Fibroblast of skin of left quadriceps (primary cell): ENCODE data around the gene BRPF1.

Experiments used
- DNase-seq, 2 experiments: peaks; one replicate each; pipeline ENCODE4 v3.0.0-alpha.2; 2013; ENCODE audit warnings: low read depth in 2 of 2

BRPF1 gene

DNA sequence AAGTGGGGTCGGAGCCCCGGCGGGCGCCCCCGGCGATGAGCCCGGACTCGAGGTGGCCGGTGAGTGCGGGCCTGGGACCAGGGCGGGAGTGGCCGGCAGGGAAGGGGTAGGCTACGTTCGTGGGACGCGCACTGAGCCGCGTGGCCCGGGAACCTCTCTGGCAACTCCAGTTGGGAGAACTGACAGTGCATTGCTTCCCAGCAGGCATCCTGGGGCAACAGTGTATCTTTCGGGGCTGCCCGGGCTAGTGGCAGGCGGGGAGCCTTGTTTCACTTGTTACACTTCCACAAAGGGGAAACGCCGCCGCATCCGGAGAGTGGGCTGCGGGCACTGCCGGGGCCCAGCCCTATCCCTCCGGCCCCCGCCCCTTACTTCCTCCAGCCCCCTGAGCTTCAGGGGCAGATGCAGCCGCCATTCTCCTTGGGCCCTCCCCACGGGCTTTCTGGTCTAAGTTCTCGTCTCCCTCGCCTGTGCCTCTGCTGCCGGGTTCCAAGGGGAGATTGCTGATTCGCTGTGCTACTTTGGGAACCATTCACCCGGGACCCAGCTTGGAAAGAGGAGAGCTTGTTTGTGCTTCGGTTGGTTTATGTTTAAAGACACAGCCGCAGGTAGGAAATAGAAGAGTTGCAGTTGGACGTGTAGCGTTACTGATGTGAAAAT, 675 bp downstream of the BRPF1 start:
- DNase-seq = no peak

GRCh38 chr3:9732740-9733115, 1.2 kb downstream of the BRPF1 start:
- DNase-seq = no peak

- no peak for DNase-seq
Observed at GRCh38 chr3:9736831-9737230, 5.3 kb downstream of the BRPF1 start.

GRCh38 chr3:9739181-9739580, 7.6 kb downstream of the BRPF1 start:
- no peak for DNase-seq

DNA sequence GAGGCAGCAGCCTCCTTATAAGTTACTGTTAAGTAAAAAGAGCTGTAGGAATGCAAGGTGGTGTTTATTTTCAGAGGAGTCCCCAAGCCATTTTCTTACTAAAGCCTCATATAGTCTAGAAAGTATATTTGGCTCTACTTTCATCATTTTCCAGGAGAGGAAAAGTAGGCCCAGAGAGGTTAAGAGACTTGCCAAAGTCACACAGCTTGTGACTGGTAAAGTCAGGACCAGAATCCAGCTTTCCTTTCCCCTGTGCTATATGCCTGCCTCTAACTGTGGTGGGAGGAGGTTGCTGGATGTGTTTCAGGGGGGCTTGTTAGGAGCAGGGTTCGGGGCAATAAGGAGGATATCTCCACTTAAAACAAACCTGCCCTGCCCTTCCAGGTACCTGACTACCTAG, 11.0 kb downstream of the BRPF1 start:
- DNase-seq = no peak

DNA sequence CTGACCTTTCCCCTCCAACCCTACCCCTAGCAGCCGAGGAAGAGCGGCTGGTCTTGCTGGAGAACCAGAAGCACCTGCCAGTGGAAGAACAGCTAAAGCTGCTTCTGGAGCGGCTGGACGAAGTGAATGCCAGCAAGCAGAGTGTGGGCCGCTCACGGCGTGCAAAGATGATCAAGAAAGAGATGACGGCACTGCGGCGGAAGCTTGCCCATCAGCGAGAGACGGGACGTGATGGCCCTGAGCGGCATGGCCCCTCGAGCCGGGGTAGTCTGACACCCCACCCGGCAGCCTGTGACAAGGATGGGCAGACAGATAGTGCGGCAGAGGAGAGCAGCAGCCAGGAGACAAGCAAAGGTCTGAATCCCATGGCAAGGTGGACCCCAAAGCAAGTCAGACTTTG, 12.0 kb downstream of the BRPF1 start:
- no peak for DNase-seq

- no peak for DNase-seq
Observed at GRCh38 chr3:9744162-9744561, 12.6 kb downstream of the BRPF1 start.

DNA sequence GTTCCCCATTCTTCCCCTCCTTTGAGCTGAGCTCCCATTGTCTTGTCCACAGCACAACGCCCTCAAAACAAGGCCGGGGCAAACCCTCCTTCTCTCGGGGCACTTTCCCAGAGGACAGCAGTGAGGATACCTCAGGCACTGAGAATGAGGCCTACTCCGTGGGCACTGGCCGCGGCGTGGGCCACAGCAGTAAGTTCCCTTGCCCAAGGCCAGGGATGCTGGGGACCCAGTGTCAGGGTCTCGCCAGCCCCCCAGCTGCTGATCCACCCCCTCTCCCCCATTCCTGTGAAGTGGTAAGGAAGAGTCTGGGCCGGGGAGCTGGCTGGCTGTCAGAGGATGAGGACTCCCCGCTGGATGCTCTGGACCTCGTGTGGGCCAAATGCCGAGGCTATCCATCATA, 14.0 kb downstream of the BRPF1 start:
- no peak for DNase-seq

DNA sequence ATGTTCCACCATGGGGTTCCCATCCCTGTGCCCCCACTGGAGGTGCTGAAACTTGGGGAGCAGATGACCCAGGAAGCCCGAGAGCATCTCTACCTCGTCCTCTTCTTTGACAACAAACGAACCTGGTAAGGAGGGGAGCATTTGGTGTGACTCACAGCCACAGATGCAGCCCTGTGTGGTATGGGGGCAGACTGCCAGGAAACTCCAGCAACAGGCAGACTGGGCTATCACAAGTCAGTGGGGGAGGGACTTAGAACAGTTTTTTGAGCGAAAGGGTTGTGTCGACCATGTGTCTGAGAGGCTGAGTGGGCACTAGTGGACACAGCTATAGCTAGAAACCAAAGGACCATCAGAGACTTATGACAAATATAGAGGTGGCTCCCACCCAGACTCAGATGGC, 14.8 kb downstream of the BRPF1 start:
- peak; percentile 40 for DNase-seq

DNA sequence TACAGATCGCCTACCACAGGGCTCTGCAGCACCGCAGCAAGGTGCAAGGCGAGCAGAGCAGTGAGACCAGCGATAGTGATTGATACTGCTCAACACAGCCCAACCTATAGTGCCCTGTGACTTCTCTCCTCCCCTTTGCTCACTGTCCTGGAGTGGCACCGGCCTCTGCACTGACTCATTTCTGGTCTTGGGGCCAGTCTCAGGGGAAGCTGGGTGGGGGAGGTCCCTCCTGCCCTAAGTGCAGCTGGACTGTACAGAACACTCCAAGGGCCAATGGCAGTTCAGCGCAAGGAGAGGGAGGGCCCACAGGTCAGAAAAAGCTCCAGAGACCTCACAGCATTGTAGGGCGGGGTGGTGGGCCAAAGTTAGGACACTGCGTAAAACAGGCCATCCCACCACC, 15.7 kb downstream of the BRPF1 start:
- DNase-seq = no peak

DNA sequence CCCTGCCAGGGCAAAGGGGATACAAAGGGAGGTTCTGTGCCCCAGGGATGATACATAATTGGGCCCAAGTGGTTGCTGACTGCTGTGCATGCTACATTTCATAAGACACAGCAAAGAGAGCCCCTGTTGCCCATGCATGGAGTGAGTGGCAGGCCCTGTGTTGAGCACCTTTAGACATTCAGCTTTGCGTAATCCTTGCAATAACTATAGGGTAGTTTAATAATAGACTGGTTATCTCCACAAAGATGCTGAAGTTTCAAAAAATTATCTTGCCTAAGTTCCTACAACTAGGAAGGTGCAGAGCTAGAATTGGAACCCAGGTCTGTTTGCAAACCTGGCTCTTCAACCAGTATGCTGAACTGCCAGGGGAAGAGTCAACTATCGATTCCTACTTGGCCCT, 16.5 kb downstream of the BRPF1 start:
- DNase-seq = no peak

GRCh38 chr3:9749296-9749644, 17.7 kb downstream of the BRPF1 start:
- no peak for DNase-seq

GRCh38 chr3:9749645-9750555, 18.4 kb downstream of the BRPF1 start, which contains the start of gene OGG1:
TSS of gene OGG1 (plus strand) at chr3:9749952. CDS start at chr3:9750287, 335 bp downstream.
- peak; percentile 98 for DNase-seq

GRCh38 chr3:9750556-9751411, 19.2 kb downstream of the BRPF1 start:
- DNase-seq = no peak

GRCh38 chr3:9754678-9755077, 23.1 kb downstream of the BRPF1 start:
- DNase-seq = no peak

- no peak for DNase-seq
Observed at GRCh38 chr3:9757427-9757826, 25.9 kb downstream of the BRPF1 start.

DNA sequence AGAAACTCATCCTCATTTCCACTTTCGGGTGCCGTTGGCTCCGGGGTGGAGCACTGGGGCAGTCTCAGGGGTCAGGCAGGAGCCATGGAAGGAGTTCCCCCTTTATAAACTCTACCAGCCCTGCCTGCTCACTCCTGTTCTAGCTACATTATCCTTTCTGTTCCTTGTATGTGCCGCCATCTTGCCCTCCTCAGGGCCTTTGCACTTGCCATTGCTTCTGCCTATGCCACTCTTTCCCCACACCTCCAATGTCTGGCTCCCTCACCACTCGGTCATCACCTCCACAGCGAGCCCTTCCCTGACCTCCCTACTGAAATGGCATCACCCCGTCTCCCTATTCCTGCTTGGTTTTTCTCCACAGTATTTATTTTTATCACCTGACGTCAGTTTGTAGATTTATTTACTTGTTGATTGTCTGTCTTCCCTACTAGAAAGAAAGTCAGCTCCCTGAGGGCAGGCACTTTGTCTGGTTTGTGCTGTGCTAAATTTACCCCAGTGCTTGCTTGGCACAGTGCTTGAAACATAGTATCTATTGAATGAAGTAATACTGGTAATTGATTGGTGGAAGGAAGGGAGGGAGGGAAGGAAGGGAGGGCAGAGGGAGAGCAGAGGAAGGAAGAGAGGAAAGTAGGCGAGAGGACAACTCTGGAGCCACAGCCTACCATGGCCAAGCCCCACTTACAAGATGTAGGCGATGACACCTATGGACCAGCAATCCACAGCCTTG, 29.4 kb downstream of the BRPF1 start:
- no peak for DNase-seq

DNA sequence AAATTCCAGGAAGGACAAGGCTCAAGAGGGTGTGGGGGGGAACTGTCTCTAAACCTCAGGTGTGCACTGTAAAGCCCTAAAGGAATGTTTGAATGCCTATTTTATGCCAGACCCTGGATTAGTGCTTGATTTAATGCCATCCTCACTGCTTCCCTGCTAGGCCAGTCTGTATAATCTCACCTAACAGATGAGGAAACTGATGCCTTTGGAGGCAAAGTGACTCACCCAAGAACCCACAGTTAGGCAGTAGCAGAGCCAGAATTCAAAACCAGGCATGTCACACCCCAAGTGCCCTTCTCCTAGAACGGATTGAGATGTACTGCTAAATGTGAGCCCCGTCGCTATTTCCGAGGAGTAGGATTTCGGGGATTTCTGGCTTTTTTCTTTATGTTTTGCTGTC, 30.4 kb downstream of the BRPF1 start:
- DNase-seq = no peak

DNA sequence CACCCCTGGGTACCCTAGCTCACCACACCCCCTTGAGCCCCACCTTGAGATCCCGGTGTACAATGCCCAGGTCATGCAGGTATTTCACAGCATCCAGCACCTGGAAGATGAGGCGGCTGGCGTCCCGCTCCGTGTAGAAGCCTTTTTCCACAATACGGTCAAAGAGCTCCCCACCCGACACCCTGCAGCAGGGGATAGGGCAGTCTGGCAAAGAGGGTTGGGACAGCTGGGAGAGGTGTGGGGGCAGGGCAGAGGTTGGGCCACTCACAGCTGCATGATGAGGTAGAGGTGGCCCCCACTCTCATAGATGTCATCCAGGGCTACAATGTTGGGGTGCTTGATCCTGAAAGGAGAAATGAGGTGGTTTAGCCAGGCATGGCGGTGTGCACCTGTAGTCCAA, 31.3 kb downstream of the BRPF1 start:
- DNase-seq = no peak

GRCh38 chr3:9765865-9766264, 34.3 kb downstream of the BRPF1 start:
- DNase-seq = no peak

DNA sequence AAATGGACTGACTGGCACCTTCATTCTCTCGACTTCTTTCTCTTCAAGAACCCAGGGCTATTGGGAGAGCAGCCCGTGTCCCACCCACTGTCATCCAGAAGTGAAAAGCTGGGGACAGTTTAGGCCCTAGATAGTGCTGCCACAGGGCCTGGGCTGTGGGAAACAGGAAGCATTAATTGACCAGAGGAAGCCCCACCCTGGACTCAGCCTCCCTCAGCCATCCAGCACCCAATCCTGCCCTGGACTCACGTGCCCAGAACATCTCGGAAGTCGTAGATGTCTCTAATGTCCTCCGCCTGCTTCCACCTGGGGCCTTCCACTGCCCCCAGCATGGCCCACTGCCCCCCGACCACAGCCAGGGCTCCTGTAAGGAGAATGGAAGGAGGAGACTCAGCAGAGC, 35.9 kb downstream of the BRPF1 start:
- DNase-seq = no peak
